HepG2 (cell line): ENCODE data around the gene FGFR3. TPM values are rescaled to one million over a fixed set of nuclear protein-coding genes. Genes with fewer than 3 reads are reported as not detected.

Source experiments
- AFF4 ChIP-seq: sonication (generic); formaldehyde crosslinking; IDR thresholded peaks from 2 replicates; pipeline ENCODE4 v1.4.0; 2020; ENCODE audit warnings: missing genetic modification reagents
- BCL3 ChIP-seq: sonication (generic); formaldehyde crosslinking; IDR thresholded peaks from 2 replicates; pipeline ENCODE4 v1.5.1; 2020; ENCODE audit warnings: mild to moderate bottlenecking, missing genetic modification reagents, moderate library complexity
- CREM ChIP-seq, 2 experiments: sonication (generic) in 1 of 2; formaldehyde crosslinking in 1 of 2; IDR thresholded peaks; 2 replicates each; pipeline versions ENCODE4 v1.4.0 to v1.6.1; 2016 to 2020; ENCODE audit warnings: antibody characterized with exemption in 1 of 2, mild to moderate bottlenecking in 1 of 2, missing genetic modification reagents in 1 of 2
- EZH2 ChIP-seq: conservative IDR thresholded peaks from 2 replicates; pipeline ENCODE4 v1.6.1; 2012; ENCODE audit warnings: mild to moderate bottlenecking, low read depth, low read length, moderate library complexity
- IRX3 ChIP-seq: sonication (generic); formaldehyde crosslinking; IDR thresholded peaks from 2 replicates; pipeline ENCODE4 v1.8.1; 2023; ENCODE audit warnings: mild to moderate bottlenecking, low read depth, missing genetic modification reagents, borderline replicate concordance
- KDM3A ChIP-seq: IDR thresholded peaks from 2 replicates; pipeline ENCODE4 v1.6.1; 2018; ENCODE audit warnings: low read depth, missing compliant biosample characterization
- KLF11 ChIP-seq: IDR thresholded peaks from 2 replicates; pipeline ENCODE4 v1.6.1; 2016; ENCODE audit warnings: missing compliant biosample characterization
- MTERF4 ChIP-seq: sonication (generic); formaldehyde crosslinking; IDR thresholded peaks from 2 replicates; pipeline ENCODE4 v1.8.0; 2023; ENCODE audit warnings: mild to moderate bottlenecking, missing genetic modification reagents
- NCOR1 ChIP-seq: fragments of 200-600 bp; sonication (generic); IDR thresholded peaks from 2 replicates; pipeline ENCODE4 v1.7.0; 2017; ENCODE audit warnings: antibody characterized with exemption, low read length, borderline replicate concordance
- NFYC ChIP-seq: IDR thresholded peaks from 2 replicates; pipeline ENCODE4 v1.6.1; 2016; ENCODE audit warnings: missing genetic modification reagents, missing compliant biosample characterization
- PAX8 ChIP-seq: sonication (generic); formaldehyde crosslinking; IDR thresholded peaks from 2 replicates; pipeline ENCODE4 v1.8.0; 2022; ENCODE audit warnings: mild to moderate bottlenecking, missing genetic modification reagents, borderline replicate concordance
- PITX1 ChIP-seq: sonication (generic); formaldehyde crosslinking; IDR thresholded peaks from 2 replicates; pipeline ENCODE4 v1.5.1; 2020; ENCODE audit warnings: mild to moderate bottlenecking, missing genetic modification reagents
- PPARG ChIP-seq: conservative IDR thresholded peaks from 2 replicates; pipeline ENCODE4 v1.6.1; 2016; ENCODE audit warnings: missing biosample characterization, missing genetic modification reagents
- PTBP1 ChIP-seq: fragments of 200-400 bp; formaldehyde crosslinking; IDR thresholded peaks from 2 replicates; pipeline ENCODE4 v1.6.1; 2018; ENCODE audit warnings: low read length, low read depth; ENCODE audit not compliant: poor library complexity, severe bottlenecking
- ZNF329 ChIP-seq: sonication (generic); formaldehyde crosslinking; IDR thresholded peaks from 2 replicates; pipeline ENCODE4 v1.9.0; 2021; ENCODE audit warnings: low read depth, mild to moderate bottlenecking, missing genetic modification reagents
- ZNF703 ChIP-seq: sonication (generic); formaldehyde crosslinking; IDR thresholded peaks from 2 replicates; pipeline ENCODE4 v1.5.1; 2020; ENCODE audit warnings: missing genetic modification reagents, mild to moderate bottlenecking, moderate library complexity, borderline replicate concordance
- ZNF713 ChIP-seq: sonication (generic); formaldehyde crosslinking; IDR thresholded peaks from 2 replicates; pipeline ENCODE4 v1.4.0; 2020; ENCODE audit warnings: mild to moderate bottlenecking, missing genetic modification reagents
- ZNF737 ChIP-seq: sonication (generic); formaldehyde crosslinking; IDR thresholded peaks from 2 replicates; pipeline ENCODE4 v1.5.0; 2020; ENCODE audit warnings: missing genetic modification reagents, mild to moderate bottlenecking, borderline replicate concordance
- ZSCAN12 ChIP-seq: sonication (generic); formaldehyde crosslinking; IDR thresholded peaks from 2 replicates; pipeline ENCODE4 v1.9.0; 2021; ENCODE audit warnings: mild to moderate bottlenecking, missing genetic modification reagents
- polyA plus RNA-seq, 8 experiments: library from polyadenylated mRNA; depleted of rRNA in 3 of 8; stranded (reverse) in 7 of 8; unstranded in 1 of 8; fragments of >200 nt; fragmentation: Illumina TruSeq in 4 of 8; extraction: Trizol in 4 of 8; gene quantifications; 2 replicates each; pipeline versions ENCODE4 v1.2.1 to v1.2.3, GENCODE V29; 2011 to 2016; ENCODE audit warnings: low read depth in 4 of 8, missing spikeins in 1 of 8, mixed read lengths in 1 of 8; ENCODE audit not compliant: insufficient read depth in 1 of 8
- total RNA-seq, 5 experiments: library from RNA; depleted of rRNA; stranded (reverse); fragments of >200 nt; fragmentation: Illumina TruSeq; extraction: Trizol; gene quantifications; 2 replicates each; pipeline ENCODE4 v1.2.3, GENCODE V29; 2016; ENCODE audit warnings: low read depth in 1 of 5
- TF ChIP-seq, protein P1 (sequence below): IDR thresholded peaks from 2 replicates; pipeline ENCODE4 v1.4.0; 2020; ENCODE audit warnings: mild to moderate bottlenecking, missing genetic modification reagents

FGFR3 gene
- total and polyA plus RNA-seq, 2 of the 13 experiments (the other 11 are each of a cell fraction or from before 2014, with no cell fraction given): 103 to 109 TPM

DNA sequence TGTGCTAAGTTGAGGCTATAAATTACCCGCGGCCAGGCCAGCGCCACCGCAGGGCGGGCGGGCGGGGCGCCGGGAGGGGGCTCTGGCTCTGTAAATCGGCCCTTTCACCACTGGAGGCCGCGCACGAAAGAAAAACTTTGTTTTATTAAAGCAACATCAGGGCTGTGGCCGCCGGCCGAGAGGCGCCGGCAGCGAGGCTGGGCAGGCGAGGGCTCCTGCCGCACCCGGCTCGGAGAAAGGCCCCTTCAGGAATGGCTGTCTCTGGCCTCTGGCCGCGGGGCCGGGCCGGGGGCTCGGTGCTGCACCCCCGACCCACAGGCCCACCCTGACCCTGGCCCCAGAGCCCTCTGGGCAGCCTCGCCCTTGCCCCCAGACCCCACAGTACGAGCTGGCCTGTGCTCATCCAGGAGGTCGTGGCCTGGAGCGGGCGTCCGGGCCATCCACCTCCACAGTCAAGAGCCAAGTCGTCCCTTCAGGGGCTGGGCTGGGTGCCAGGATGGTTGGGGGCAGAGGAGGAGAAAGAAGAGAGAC is 29.5 kb upstream of the FGFR3 start (continued):
- TF ChIP-seq ZSCAN12 (CRISPR knock-in tag): no peak
- no peak for TF ChIP-seq ZNF713 (CRISPR knock-in tag)
- no peak for TF ChIP-seq EZH2
- no peak for TF ChIP-seq NCOR1
- TF ChIP-seq KDM3A: no peak
- no peak for TF ChIP-seq PPARG (CRISPR knock-in tag)
- 0 out of 2 replicates have a peak, but pooled peaks have one; percentile 32 for TF ChIP-seq PITX1 (CRISPR knock-in tag)
- no peak for TF ChIP-seq NFYC
- no peak for TF ChIP-seq CREM (IDR thresholded peaks at IDR 0.05)
- TF ChIP-seq CREM (CRISPR knock-in tag; IDR thresholded peaks at IDR 0.05): no peak
- no peak for TF ChIP-seq ZNF703
- no peak for TF ChIP-seq AFF4
- TF ChIP-seq PAX8 (CRISPR knock-in tag): no peak
- TF ChIP-seq MTERF4 (CRISPR knock-in tag): no peak
- TF ChIP-seq KLF11 (CRISPR knock-in tag): no peak
- no peak for TF ChIP-seq BCL3
- TF ChIP-seq PTBP1: no peak
- peak; percentile 96 for TF ChIP-seq ZNF329 (CRISPR knock-in tag)
- TF ChIP-seq, protein P1, sequence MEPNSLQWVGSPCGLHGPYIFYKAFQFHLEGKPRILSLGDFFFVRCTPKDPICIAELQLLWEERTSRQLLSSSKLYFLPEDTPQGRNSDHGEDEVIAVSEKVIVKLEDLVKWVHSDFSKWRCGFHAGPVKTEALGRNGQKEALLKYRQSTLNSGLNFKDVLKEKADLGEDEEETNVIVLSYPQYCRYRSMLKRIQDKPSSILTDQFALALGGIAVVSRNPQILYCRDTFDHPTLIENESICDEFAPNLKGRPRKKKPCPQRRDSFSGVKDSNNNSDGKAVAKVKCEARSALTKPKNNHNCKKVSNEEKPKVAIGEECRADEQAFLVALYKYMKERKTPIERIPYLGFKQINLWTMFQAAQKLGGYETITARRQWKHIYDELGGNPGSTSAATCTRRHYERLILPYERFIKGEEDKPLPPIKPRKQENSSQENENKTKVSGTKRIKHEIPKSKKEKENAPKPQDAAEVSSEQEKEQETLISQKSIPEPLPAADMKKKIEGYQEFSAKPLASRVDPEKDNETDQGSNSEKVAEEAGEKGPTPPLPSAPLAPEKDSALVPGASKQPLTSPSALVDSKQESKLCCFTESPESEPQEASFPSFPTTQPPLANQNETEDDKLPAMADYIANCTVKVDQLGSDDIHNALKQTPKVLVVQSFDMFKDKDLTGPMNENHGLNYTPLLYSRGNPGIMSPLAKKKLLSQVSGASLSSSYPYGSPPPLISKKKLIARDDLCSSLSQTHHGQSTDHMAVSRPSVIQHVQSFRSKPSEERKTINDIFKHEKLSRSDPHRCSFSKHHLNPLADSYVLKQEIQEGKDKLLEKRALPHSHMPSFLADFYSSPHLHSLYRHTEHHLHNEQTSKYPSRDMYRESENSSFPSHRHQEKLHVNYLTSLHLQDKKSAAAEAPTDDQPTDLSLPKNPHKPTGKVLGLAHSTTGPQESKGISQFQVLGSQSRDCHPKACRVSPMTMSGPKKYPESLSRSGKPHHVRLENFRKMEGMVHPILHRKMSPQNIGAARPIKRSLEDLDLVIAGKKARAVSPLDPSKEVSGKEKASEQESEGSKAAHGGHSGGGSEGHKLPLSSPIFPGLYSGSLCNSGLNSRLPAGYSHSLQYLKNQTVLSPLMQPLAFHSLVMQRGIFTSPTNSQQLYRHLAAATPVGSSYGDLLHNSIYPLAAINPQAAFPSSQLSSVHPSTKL (CRISPR knock-in tag): no peak
- TF ChIP-seq ZNF737: no peak
- no peak for TF ChIP-seq IRX3 (CRISPR knock-in tag)
